Nephron (organoid): ENCODE measurements around the gene XPR1.
"Not testable (repeated sequence)": the region's sequence is repeated elsewhere in the genome, so short reads cannot be mapped to it uniquely, and the experiment has no call there.

Experiments used
- H3K27ac Mint-ChIP-seq, 3 experiments: 2 replicates each; pipeline ENCODE4 v1.8.0; 2020; ENCODE audit warnings: mixed read lengths in 3 of 3, mild to moderate bottlenecking in 2 of 3, moderate library complexity in 1 of 3
- H3K27me3 Mint-ChIP-seq: 2 replicates; pipeline ENCODE4 v1.8.0; 2021; ENCODE audit warnings: low read depth, mild to moderate bottlenecking, moderate library complexity, mixed read lengths
- H3K36me3 Mint-ChIP-seq: 2 replicates; pipeline ENCODE4 v1.8.0; 2020; ENCODE audit warnings: low read depth, mixed read lengths
- H3K4me1 Mint-ChIP-seq: 2 replicates; pipeline ENCODE4 v1.8.0; 2020; ENCODE audit warnings: mixed read lengths
- H3K4me3 Mint-ChIP-seq, 3 experiments: 2 replicates each; pipeline ENCODE4 v1.8.0; 2020; ENCODE audit warnings: mild to moderate bottlenecking in 3 of 3, mixed read lengths in 3 of 3, moderate library complexity in 2 of 3
- H3K9me3 Mint-ChIP-seq: 2 replicates; pipeline ENCODE4 v1.8.0; 2020; ENCODE audit warnings: mixed read lengths
- TF ChIP-seq, protein P1 (sequence below), 3 experiments: fragments of 200-600 bp; sonication (generic); IDR thresholded peaks; one replicate each; pipeline ENCODE4 v1.5.0; 2021; ENCODE audit warnings: antibody characterized with exemption in 3 of 3; ENCODE audit not compliant: unreplicated experiment in 3 of 3

The XPR1 gene

DNA sequence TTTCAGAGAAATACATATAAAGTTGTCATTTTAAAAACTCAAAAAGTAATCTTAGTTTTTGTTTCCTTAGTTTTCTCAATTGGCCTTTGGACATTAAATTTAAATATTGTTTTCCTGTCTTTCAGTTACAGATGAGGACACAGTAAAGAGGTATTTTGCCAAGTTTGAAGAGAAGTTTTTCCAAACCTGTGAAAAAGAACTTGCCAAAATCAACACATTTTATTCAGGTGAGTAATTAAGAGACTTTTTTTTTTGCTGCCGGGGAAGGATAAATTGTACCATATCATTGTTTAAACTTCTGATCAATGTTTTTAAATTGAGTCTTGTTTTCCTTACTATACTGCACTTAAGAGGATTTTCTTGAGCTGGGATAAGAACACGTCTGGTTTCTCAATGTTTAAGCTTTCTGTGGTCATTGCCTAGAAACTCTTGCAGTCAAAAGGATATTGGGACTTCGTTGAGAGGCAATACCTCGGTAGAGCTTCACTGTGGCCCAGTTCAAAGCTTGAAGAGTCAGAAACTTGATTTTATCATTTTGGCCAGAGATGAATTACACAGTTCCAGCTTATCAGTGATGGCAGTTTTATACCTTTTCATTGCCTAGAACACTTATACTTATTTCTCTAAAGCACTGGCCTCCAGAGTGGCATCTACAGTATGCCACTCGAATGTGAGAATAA is 155.9 kb downstream of the XPR1 start:
- Mint-ChIP-seq H3K36me3 (peaks cover 12% of the 10 kb centered on the region), H3K9me3 (no peaks in the 10 kb centered on the region), H3K27me3 (peaks cover 4% of the 10 kb centered on the region), H3K4me3 (no peak overlapping the region), H3K27ac (no peak overlapping the region), H3K4me1 (no peaks in the 10 kb centered on the region)
- TF ChIP-seq, protein P1, sequence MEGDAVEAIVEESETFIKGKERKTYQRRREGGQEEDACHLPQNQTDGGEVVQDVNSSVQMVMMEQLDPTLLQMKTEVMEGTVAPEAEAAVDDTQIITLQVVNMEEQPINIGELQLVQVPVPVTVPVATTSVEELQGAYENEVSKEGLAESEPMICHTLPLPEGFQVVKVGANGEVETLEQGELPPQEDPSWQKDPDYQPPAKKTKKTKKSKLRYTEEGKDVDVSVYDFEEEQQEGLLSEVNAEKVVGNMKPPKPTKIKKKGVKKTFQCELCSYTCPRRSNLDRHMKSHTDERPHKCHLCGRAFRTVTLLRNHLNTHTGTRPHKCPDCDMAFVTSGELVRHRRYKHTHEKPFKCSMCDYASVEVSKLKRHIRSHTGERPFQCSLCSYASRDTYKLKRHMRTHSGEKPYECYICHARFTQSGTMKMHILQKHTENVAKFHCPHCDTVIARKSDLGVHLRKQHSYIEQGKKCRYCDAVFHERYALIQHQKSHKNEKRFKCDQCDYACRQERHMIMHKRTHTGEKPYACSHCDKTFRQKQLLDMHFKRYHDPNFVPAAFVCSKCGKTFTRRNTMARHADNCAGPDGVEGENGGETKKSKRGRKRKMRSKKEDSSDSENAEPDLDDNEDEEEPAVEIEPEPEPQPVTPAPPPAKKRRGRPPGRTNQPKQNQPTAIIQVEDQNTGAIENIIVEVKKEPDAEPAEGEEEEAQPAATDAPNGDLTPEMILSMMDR (IDR thresholded peaks at IDR 0.05; ENCODE audit: unreplicated experiment in 3 of 3): no peak

DNA sequence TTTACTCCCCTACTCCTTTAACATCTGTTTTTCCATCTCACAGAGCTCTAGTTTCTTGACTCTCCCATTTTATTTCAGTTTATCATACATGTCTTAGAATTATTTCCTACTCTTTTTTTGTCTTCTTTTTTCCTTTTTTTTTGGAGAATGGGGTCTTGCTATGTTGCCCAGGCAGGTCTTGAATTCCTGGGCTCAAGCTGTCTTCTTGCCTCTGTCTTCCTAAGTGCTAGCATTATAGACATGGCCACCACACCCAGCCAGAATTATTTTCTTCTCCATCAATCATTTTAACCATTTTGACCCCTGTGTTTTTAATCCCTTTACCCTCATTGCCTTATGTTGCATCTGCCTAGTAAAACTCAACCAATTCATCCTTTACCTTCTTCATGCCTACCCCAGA is 157.6 kb downstream of the XPR1 start:
- H3K36me3 Mint-ChIP-seq: peaks cover 12% of the 10 kb centered on the region
- no peaks in the 10 kb centered on the region for H3K9me3 Mint-ChIP-seq
- TF ChIP-seq, protein P1 (IDR thresholded peaks at IDR 0.05; ENCODE audit: unreplicated experiment in 3 of 3): no peak
- H3K27me3 Mint-ChIP-seq: peaks cover 4% of the 10 kb centered on the region
- H3K4me3 Mint-ChIP-seq: no peak overlapping the region
- no peak overlapping the region for H3K27ac Mint-ChIP-seq
- H3K4me1 Mint-ChIP-seq: no peaks in the 10 kb centered on the region

DNA sequence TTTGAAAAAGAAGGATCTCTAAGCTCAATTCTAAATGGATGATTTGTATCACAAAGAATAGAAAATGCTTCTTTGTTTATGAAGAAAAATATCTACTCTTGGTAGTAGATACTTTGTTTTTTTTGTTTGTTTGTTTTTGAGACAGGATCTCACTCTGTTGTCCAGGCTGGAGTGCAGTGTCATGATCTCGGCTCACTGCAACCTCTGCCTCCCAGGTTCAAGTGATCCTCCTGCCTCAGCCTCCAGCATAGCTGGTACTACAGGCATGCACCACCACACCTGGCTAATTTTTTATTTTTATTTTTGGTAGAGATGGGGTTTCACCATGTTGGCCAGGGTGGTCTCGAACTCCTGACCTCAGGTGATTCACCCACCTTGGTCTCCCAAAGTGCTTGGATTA is 159.3 kb downstream of the XPR1 start:
- H3K4me1 Mint-ChIP-seq, H3K9me3 Mint-ChIP-seq, H3K27ac Mint-ChIP-seq, H3K4me3 Mint-ChIP-seq, H3K27me3 Mint-ChIP-seq: not testable (repeated sequence)
- H3K36me3 Mint-ChIP-seq: peaks cover 12% of the 10 kb centered on the region

DNA sequence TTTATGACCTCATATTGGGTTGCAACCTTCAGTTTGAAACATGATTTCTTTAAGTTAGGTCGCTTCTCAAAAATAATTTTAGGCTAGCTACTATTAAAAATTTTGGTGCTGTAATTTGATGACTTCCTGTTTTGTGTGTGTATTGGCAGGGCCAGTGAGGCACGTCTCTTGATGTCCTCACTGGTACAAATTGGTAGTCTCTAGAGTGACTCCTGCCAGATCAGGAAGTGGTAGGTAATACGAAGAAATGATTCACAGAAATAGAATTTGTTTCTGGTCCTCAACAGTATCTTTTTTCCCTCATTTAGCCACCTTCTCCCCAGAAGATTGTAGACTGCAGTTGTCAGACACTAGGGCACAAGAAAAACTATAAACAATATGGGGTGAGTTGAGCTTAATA is 160.0 kb downstream of the XPR1 start:
- no peaks in the 10 kb centered on the region for H3K27me3 Mint-ChIP-seq
- TF ChIP-seq, protein P1 (IDR thresholded peaks at IDR 0.05; ENCODE audit: unreplicated experiment in 3 of 3): no peak
- H3K36me3 Mint-ChIP-seq: peaks cover 12% of the 10 kb centered on the region
- no peak overlapping the region for H3K4me3 Mint-ChIP-seq
- no peaks in the 10 kb centered on the region for H3K9me3 Mint-ChIP-seq
- no peak overlapping the region for H3K27ac Mint-ChIP-seq
- no peaks in the 10 kb centered on the region for H3K4me1 Mint-ChIP-seq

DNA sequence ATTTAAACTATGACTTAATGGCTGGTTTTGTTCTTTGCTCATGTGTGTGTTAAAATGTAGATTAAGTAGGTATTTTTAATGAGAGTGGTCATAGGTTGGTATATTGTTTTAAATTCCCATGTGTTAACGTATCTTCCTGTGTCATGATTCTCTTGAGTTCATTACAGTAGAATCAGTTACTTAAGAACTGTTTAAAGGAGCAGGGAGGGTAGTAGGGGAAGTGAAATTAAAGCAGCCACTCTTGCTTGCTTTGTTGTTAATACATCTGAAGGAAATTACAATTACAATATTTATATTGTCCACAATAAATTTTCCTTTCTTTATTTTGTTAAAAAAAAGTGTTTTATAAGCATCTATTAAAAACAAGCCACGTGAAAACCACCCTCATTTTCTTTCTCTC is 161.6 kb downstream of the XPR1 start:
- TF ChIP-seq, protein P1 (IDR thresholded peaks at IDR 0.05; ENCODE audit: unreplicated experiment in 3 of 3): no peak

DNA sequence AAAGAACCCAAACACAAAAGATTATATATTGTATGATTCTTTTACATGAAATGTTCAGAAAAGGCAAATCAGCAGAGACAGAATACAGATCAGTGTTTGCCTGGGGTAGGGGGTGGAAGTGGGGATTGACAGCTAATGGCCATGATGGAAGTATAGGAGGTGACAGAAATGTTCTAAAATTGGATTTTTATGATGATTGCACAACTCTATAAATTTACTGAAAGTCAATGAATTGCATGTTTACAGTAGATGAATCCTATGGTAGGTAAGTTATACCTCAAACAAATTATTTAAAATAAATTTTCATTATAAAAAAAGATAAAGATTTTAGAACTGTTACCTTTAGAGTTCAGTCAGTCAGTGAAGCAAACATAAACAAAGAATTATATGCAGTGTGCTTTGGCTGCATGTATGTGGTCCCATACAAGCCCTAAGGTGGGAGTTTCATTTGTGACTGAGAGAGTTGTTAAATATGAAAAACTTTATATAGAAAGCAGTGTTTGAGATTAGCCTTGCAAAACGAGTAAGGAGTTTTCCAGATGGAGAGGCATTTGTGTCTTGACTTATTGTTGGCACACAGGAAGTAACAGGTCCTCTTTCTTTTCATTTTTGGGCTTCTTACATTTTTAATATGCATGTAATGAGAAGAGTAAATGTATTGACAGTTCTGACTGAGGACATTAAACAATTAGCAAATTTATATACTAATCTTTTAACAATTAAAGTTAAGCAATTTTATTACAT is 165.2 kb downstream of the XPR1 start:
- H3K27me3 Mint-ChIP-seq: no peaks in the 10 kb centered on the region
- no peaks in the 10 kb centered on the region for H3K36me3 Mint-ChIP-seq
- H3K4me1 Mint-ChIP-seq: no peaks in the 10 kb centered on the region
- TF ChIP-seq, protein P1 (IDR thresholded peaks at IDR 0.05; ENCODE audit: unreplicated experiment in 3 of 3): no peak
- H3K4me3 Mint-ChIP-seq: no peak overlapping the region
- H3K27ac Mint-ChIP-seq: no peak overlapping the region
- no peaks in the 10 kb centered on the region for H3K9me3 Mint-ChIP-seq

More for the DNA sequence above, 161.6 kb downstream of the XPR1 start:
- no peaks in the 10 kb centered on the region for H3K9me3 Mint-ChIP-seq
- H3K4me1 Mint-ChIP-seq: no peaks in the 10 kb centered on the region
- no peak overlapping the region for H3K4me3 Mint-ChIP-seq
- peaks cover 12% of the 10 kb centered on the region for H3K36me3 Mint-ChIP-seq
- H3K27me3 Mint-ChIP-seq: no peaks in the 10 kb centered on the region
- H3K27ac Mint-ChIP-seq: no peak overlapping the region
